ENCODE data around the gene HAO1. TPM values are rescaled to one million over a fixed set of nuclear protein-coding genes. Genes with fewer than 3 reads are reported as not detected.
A peak's percentile ranks its signal among the peaks of the same experiment; 100 is the strongest.

HAO1 gene
- total and polyA plus RNA-seq, 8 donors = not detected

DNA sequence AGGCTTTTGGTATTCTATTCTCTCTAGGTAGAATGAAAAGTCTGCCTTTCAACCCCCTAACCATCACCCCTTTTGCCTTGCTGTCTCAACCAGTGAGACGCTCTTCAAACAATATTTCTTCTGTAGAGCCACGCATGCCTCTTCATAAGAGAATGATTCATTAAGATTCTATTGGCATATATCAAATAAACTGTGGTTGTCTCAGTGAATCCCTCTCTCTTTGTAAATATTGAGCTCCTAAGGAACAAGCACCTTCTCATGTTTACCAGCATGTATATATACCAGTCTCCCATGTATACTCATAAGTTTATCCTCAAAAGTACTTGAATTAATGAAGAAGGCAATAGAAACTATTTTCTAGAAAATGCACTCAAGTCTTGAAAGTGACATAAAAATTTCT lies 90.6 kb downstream of the HAO1 start:
- no peaks in the 10 kb centered on the region for H3K36me3 ChIP-seq
- intact Hi-C loops (cut with DNase I; ENCODE audit: low total_unique reads) = no loop called here
- H3K4me1 ChIP-seq = no peaks in the 10 kb centered on the region
- H3K4me3 ChIP-seq = no peak overlapping the region
- DNase-seq = no peak
- WGBS, 5 donors = 78 to 89% (median 83%) methylated on average over 2 of the region's 2 CpGs
- no peaks in the 10 kb centered on the region for H3K9me3 ChIP-seq
- TF ChIP-seq CTCF (IDR thresholded peaks at IDR 0.05) (no peak), POLR2A (IDR thresholded peaks at IDR 0.05) (no peak), POLR2AphosphoS5 (IDR thresholded peaks at IDR 0.05) (no peak), EP300 (IDR thresholded peaks at IDR 0.05) (no peak)
- no peaks in the 10 kb centered on the region for H3K27me3 ChIP-seq
- no peak overlapping the region for H3K27ac ChIP-seq

GRCh38 chr20:7848351-7848750 lies 91.9 kb downstream of the HAO1 start:
- WGBS, 5 donors = 69 to 84% (median 76%) methylated on average over 2 of the region's 2 CpGs

DNA sequence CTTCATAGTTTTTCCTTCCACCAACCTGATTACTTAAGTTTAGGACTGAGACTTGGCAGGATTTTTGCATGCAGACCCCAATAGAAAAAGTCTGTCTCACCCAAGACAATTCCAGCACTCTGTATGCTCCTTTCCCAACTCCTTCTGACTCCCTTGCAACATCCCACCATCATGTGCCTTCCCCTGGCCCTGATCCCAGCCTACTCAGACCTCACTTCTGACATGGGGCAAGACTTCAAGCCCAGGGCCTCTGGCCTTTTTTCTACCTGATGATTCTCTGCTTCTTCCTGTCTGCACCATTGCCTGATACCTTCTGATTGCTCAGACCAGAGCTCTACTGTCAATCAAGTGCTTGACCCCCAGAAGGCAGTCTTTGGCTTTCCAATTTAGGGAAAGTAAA lies 96.6 kb downstream of the HAO1 start:
- Histone ChIP-seq H3K36me3 (no peaks in the 10 kb centered on the region), H3K4me1 (peaks cover 0 to 6% (median 0%) of the 10 kb centered on the region in 4 donors), H3K27me3 (no peaks in the 10 kb centered on the region), H3K9me3 (no peaks in the 10 kb centered on the region), H3K4me3 (no peak overlapping the region), H3K27ac (no peak overlapping the region)
- intact Hi-C loops (cut with DNase I; ENCODE audit: low total_unique reads) = no loop called here
- no peak for TF ChIP-seq EP300 (IDR thresholded peaks at IDR 0.05)
- no peak for TF ChIP-seq POLR2AphosphoS5 (IDR thresholded peaks at IDR 0.05)
- TF ChIP-seq POLR2A (IDR thresholded peaks at IDR 0.05) = no peak
- no peak for TF ChIP-seq CTCF (IDR thresholded peaks at IDR 0.05)
- DNase-seq = no peak

More at GRCh38 chr20:7848351-7848750, 91.9 kb downstream of the HAO1 start:
- Histone ChIP-seq H3K36me3 (no peaks in the 10 kb centered on the region), H3K27me3 (no peaks in the 10 kb centered on the region), H3K4me1 (no peaks in the 10 kb centered on the region), H3K9me3 (no peaks in the 10 kb centered on the region), H3K27ac (no peak overlapping the region), H3K4me3 (no peak overlapping the region)
- intact Hi-C loops (cut with DNase I; ENCODE audit: low total_unique reads) = no loop called here
- DNase-seq = no peak
- TF ChIP-seq CTCF (IDR thresholded peaks at IDR 0.05) (no peak), POLR2A (IDR thresholded peaks at IDR 0.05) (no peak), POLR2AphosphoS5 (IDR thresholded peaks at IDR 0.05) (no peak), EP300 (IDR thresholded peaks at IDR 0.05) (no peak)

DNA sequence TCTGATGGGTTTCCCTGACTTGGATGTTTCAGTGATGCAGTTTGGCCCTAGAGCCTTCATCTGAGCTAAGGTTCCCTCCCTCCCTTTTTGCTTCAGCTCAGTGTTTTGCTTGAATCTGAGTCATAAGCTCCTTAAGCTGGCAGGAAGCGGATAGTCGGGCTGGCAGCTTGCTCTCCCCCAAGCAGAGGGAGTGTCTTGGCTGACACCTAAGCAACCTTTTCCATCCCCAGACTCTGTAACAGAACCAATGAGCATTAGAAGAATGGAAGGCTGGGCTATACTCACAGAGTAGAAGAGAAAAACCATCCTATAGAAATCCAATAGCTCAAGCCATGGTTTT lies 98.3 kb downstream of the HAO1 start:
- Histone ChIP-seq H3K9me3 (no peaks in the 10 kb centered on the region), H3K4me3 (no peak overlapping the region), H3K27me3 (no peaks in the 10 kb centered on the region), H3K27ac (peak overlapping the region in 2 of 5 donors; percentile 2 to 33), H3K36me3 (no peaks in the 10 kb centered on the region), H3K4me1 (peaks cover 0 to 6% (median 0%) of the 10 kb centered on the region in 4 donors)
- 28 to 48% (median 32%) methylated on average over 2 of the region's 2 CpGs for WGBS, 5 donors
- no peak for TF ChIP-seq POLR2A (IDR thresholded peaks at IDR 0.05)
- TF ChIP-seq EP300 (IDR thresholded peaks at IDR 0.05) = no peak
- TF ChIP-seq CTCF (IDR thresholded peaks at IDR 0.05) = no peak
- TF ChIP-seq POLR2AphosphoS5 (IDR thresholded peaks at IDR 0.05) = no peak
- intact Hi-C loops (cut with DNase I; ENCODE audit: low total_unique reads) = no loop called here
- peak in 1 of 2 donors; percentile 50 for DNase-seq
